ENCODE measurements around the gene SCGB3A1.

SCGB3A1 gene

GRCh38 chr5:180636016-180636402, 44.7 kb upstream of the SCGB3A1 start:
- no peak overlapping the region for H3K9ac ChIP-seq (ENCODE audit: low read depth, low read length, poor library complexity, severe bottlenecking)
- H3K4me2 ChIP-seq (ENCODE audit: low read depth, low read length, poor library complexity, severe bottlenecking), result no peak overlapping the region
- H3K9me2 ChIP-seq (replicated peaks; ENCODE audit: low read depth, low read length), result no peaks in the 10 kb centered on the region
- H3K27me3 ChIP-seq (ENCODE audit: insufficient read depth, low read length, poor library complexity, severe bottlenecking), result no peaks in the 10 kb centered on the region
- H3K4me3 ChIP-seq (ENCODE audit: low read length, poor library complexity, severe bottlenecking), result no peak overlapping the region
- TF ChIP-seq EZH2phosphoT487 (IDR thresholded peaks at IDR 0.05; ENCODE audit: borderline replicate concordance) (no peak), CTCF (conservative IDR thresholded peaks at IDR 0.05; ENCODE audit: low read length) (no peak)
- H2AFZ ChIP-seq (ENCODE audit: low read length), result no peak overlapping the region
- no peaks in the 10 kb centered on the region for H3K4me1 ChIP-seq (ENCODE audit: insufficient read depth, low read length, poor library complexity, severe bottlenecking)
- no peaks in the 10 kb centered on the region for H3F3A ChIP-seq (ENCODE audit: low read depth)
- no peaks in the 10 kb centered on the region for H3K79me2 ChIP-seq (ENCODE audit: insufficient read depth, low read length)
- H4K20me1 ChIP-seq (ENCODE audit: insufficient read depth, low read length, poor library complexity, severe bottlenecking), result no peaks in the 10 kb centered on the region
- no peaks in the 10 kb centered on the region for H3K36me3 ChIP-seq (ENCODE audit: insufficient read depth, low read length)
- no peaks in the 10 kb centered on the region for H3K9me3 ChIP-seq (ENCODE audit: insufficient read depth, low read depth, low read length)

GRCh38 chr5:180633283-180634177, 42.2 kb upstream of the SCGB3A1 start:
- Histone ChIP-seq H3K4me2 (ENCODE audit: low read depth, low read length, poor library complexity, severe bottlenecking) (no peak overlapping the region), H3F3A (ENCODE audit: low read depth) (no peaks in the 10 kb centered on the region), H2AFZ (ENCODE audit: low read length) (no peak overlapping the region), H3K27me3 (ENCODE audit: insufficient read depth, low read length, poor library complexity, severe bottlenecking) (no peaks in the 10 kb centered on the region), H3K9me3 (ENCODE audit: insufficient read depth, low read depth, low read length) (no peaks in the 10 kb centered on the region), H3K4me3 (ENCODE audit: low read length, poor library complexity, severe bottlenecking) (no peak overlapping the region), H3K9me2 (replicated peaks; ENCODE audit: low read depth, low read length) (no peaks in the 10 kb centered on the region), H3K9ac (ENCODE audit: low read depth, low read length, poor library complexity, severe bottlenecking) (no peak overlapping the region), H3K36me3 (ENCODE audit: insufficient read depth, low read length) (no peaks in the 10 kb centered on the region), H3K4me1 (ENCODE audit: insufficient read depth, low read length, poor library complexity, severe bottlenecking) (no peaks in the 10 kb centered on the region), H3K79me2 (ENCODE audit: insufficient read depth, low read length) (no peaks in the 10 kb centered on the region), H4K20me1 (ENCODE audit: insufficient read depth, low read length, poor library complexity, severe bottlenecking) (no peaks in the 10 kb centered on the region)
- TF ChIP-seq EZH2phosphoT487 (IDR thresholded peaks at IDR 0.05; ENCODE audit: borderline replicate concordance) (no peak), CTCF (conservative IDR thresholded peaks at IDR 0.05; ENCODE audit: low read length) (no peak)

- no peak overlapping the region for H2AFZ ChIP-seq (ENCODE audit: low read length)
- H3K9me2 ChIP-seq (replicated peaks; ENCODE audit: low read depth, low read length), result no peaks in the 10 kb centered on the region
- H4K20me1 ChIP-seq (ENCODE audit: insufficient read depth, low read length, poor library complexity, severe bottlenecking), result no peaks in the 10 kb centered on the region
- H3F3A ChIP-seq (ENCODE audit: low read depth), result no peaks in the 10 kb centered on the region
- H3K9me3 ChIP-seq (ENCODE audit: insufficient read depth, low read depth, low read length), result no peaks in the 10 kb centered on the region
- TF ChIP-seq EZH2phosphoT487 (IDR thresholded peaks at IDR 0.05; ENCODE audit: borderline replicate concordance) (no peak), CTCF (conservative IDR thresholded peaks at IDR 0.05; ENCODE audit: low read length) (no peak)
- no peaks in the 10 kb centered on the region for H3K4me1 ChIP-seq (ENCODE audit: insufficient read depth, low read length, poor library complexity, severe bottlenecking)
- H3K27me3 ChIP-seq (ENCODE audit: insufficient read depth, low read length, poor library complexity, severe bottlenecking), result no peaks in the 10 kb centered on the region
- H3K79me2 ChIP-seq (ENCODE audit: insufficient read depth, low read length), result no peaks in the 10 kb centered on the region
- no peak overlapping the region for H3K9ac ChIP-seq (ENCODE audit: low read depth, low read length, poor library complexity, severe bottlenecking)
- H3K36me3 ChIP-seq (ENCODE audit: insufficient read depth, low read length), result no peaks in the 10 kb centered on the region
- H3K4me2 ChIP-seq (ENCODE audit: low read depth, low read length, poor library complexity, severe bottlenecking), result no peak overlapping the region
- H3K4me3 ChIP-seq (ENCODE audit: low read length, poor library complexity, severe bottlenecking), result no peak overlapping the region
Measured at GRCh38 chr5:180632768-180633167, 41.5 kb upstream of the SCGB3A1 start.

All from Loucy (cell line).